Endothelial cell of umbilical vein (primary cell): Measurements from ENCODE around the gene GPNMB. TPM values are rescaled to one million over a fixed set of nuclear protein-coding genes. Genes with fewer than 3 reads are reported as not detected.

Experiments used
- BruUV-seq: library from RNA; stranded (reverse); fragments of 400-500 nt; replicated peaks from 2 replicates; lab custom pipeline; 2021; lab: Mats Ljungman, UMichigan
- CTCF ChIA-PET: fragments of 300-600, 350-600 bp; sonication (Branson Sonifier 250); formaldehyde crosslinking; loops from one replicate; lab custom pipeline; 2021; ENCODE audit warnings: antibody characterized with exemption, inconsistent platforms; lab: Charles Lee
- POLR2A ChIA-PET: fragments of 300-600, 350-600 bp; sonication (Branson Sonifier 250); formaldehyde crosslinking; loops from one replicate; lab custom pipeline; 2021; ENCODE audit warnings: antibody characterized with exemption, inconsistent platforms; lab: Charles Lee
- DNase-seq: peaks from one replicate; pipeline ENCODE4 v3.0.0-alpha.2; 2011; ENCODE audit warnings: low read depth, low spot score
- FAIRE-seq: peaks from 2 replicates; lab custom pipeline; 2011; peaks lifted over from hg19 to GRCh38; lab: Jason Lieb, UNC
- H2AFZ ChIP-seq: 2 replicates; pipeline ENCODE4 v1.6.0; 2012; ENCODE audit warnings: low read depth, low read length, control low read depth, inconsistent platforms
- H3K27ac ChIP-seq: 2 replicates; pipeline ENCODE4 v1.5.1; 2011; ENCODE audit warnings: low read depth, mild to moderate bottlenecking, control low read depth, low read length, moderate library complexity; ENCODE audit not compliant: insufficient read depth
- H3K27me3 ChIP-seq, 2 experiments: 2 replicates each; pipeline versions ENCODE4 v1.6.0 to v1.6.1; 2011; ENCODE audit warnings: low read length in 2 of 2, mixed read lengths in 1 of 2; ENCODE audit not compliant: control insufficient read depth in 2 of 2, insufficient read depth in 2 of 2
- H3K36me3 ChIP-seq, 2 experiments: 2 replicates in 1 of 2; 3 replicates in 1 of 2; pipeline ENCODE4 v1.5.1; 2011; ENCODE audit warnings: low read length in 2 of 2, mild to moderate bottlenecking in 1 of 2, moderate library complexity in 1 of 2; ENCODE audit not compliant: control insufficient read depth in 2 of 2, insufficient read depth in 2 of 2; ENCODE audit errors: extremely low read depth in 1 of 2
- H3K4me1 ChIP-seq: 3 replicates; pipeline ENCODE4 v1.5.1; 2011; ENCODE audit warnings: mild to moderate bottlenecking, low read length; ENCODE audit not compliant: control insufficient read depth, insufficient read depth; ENCODE audit errors: extremely low read depth
- H3K4me2 ChIP-seq: 2 replicates; pipeline ENCODE4 v1.6.1; 2011; ENCODE audit warnings: low read length, control low read depth, mixed read lengths; ENCODE audit not compliant: insufficient read depth
- H3K4me3 ChIP-seq, 3 experiments: fragments of 200-600 bp in 1 of 3; sonication (generic), shearing (Covaris generic) in 1 of 3; replicated peaks in 1 of 3; 2 replicates each; pipeline ENCODE4 v1.5.1; 2011 to 2016; ENCODE audit warnings: control low read depth in 3 of 3, low read length in 3 of 3, mild to moderate bottlenecking in 2 of 3, inconsistent platforms in 1 of 3, low read depth in 1 of 3, moderate library complexity in 1 of 3; ENCODE audit not compliant: insufficient read depth in 1 of 3
- H3K79me2 ChIP-seq: 2 replicates; pipeline ENCODE4 v1.6.0; 2012; ENCODE audit warnings: low read length, inconsistent platforms; ENCODE audit not compliant: control insufficient read depth, insufficient read depth
- H3K9ac ChIP-seq: replicated peaks from 2 replicates; pipeline ENCODE3; 2011; ENCODE audit warnings: low read length, control low read depth; ENCODE audit not compliant: insufficient read depth; ENCODE audit errors: extremely low read depth
- H3K9me1 ChIP-seq: replicated peaks from 3 replicates; pipeline ENCODE4 v1.6.0; 2011; ENCODE audit warnings: mild to moderate bottlenecking, low read length; ENCODE audit not compliant: control insufficient read depth, insufficient read depth; ENCODE audit errors: extremely low read depth
- H3K9me3 ChIP-seq: replicated peaks from 2 replicates; pipeline ENCODE4 v1.5.1; 2012; ENCODE audit warnings: low read length, inconsistent platforms; ENCODE audit not compliant: control insufficient read depth, insufficient read depth
- H4K20me1 ChIP-seq: replicated peaks from 2 replicates; pipeline ENCODE3; 2011; ENCODE audit warnings: mild to moderate bottlenecking, low read length; ENCODE audit not compliant: control insufficient read depth, insufficient read depth; ENCODE audit errors: extremely low read depth
- EZH2 ChIP-seq: IDR thresholded peaks from 2 replicates; pipeline ENCODE4 v1.6.1; 2012; ENCODE audit warnings: borderline replicate concordance, low read depth, mild to moderate bottlenecking, moderate library complexity, low read length, inconsistent platforms; ENCODE audit not compliant: severe bottlenecking
- FOS ChIP-seq: IDR thresholded peaks from 2 replicates; pipeline ENCODE4 v1.6.1; 2011; ENCODE audit warnings: mild to moderate bottlenecking, low read length, moderate library complexity, borderline replicate concordance; ENCODE audit not compliant: insufficient read depth
- GATA2 ChIP-seq: IDR thresholded peaks from 2 replicates; pipeline ENCODE4 v1.7.0; 2011; ENCODE audit warnings: low read depth, mild to moderate bottlenecking, moderate library complexity, mixed read lengths, low read length; ENCODE audit not compliant: insufficient read length, insufficient read depth
- JUN ChIP-seq: IDR thresholded peaks from 2 replicates; pipeline ENCODE4 v1.6.1; 2011; ENCODE audit warnings: borderline replicate concordance, low read depth; ENCODE audit not compliant: insufficient read length, insufficient read depth
- MYC ChIP-seq: IDR thresholded peaks from one replicate; pipeline ENCODE4 v1.6.1; 2011; ENCODE audit warnings: mild to moderate bottlenecking, low read depth, low read length
- POLR2A ChIP-seq: IDR thresholded peaks from 2 replicates; pipeline ENCODE4 v1.6.1; 2012; ENCODE audit warnings: low read depth, mild to moderate bottlenecking, control low read depth, low read length
- POLR2AphosphoS5 ChIP-seq: IDR thresholded peaks from 2 replicates; pipeline ENCODE4 v1.6.1; 2012; ENCODE audit warnings: low read depth, mild to moderate bottlenecking, control low read depth, low read length, moderate library complexity; ENCODE audit not compliant: insufficient read depth
- dilution Hi-C: fragments of 300-500 bp; cut with MboI; formaldehyde crosslinking; loops from one replicate; pipeline ENCODE4 v1.15.0; 2019; ENCODE audit warnings: low sequenced_read_pairs; ENCODE audit not compliant: extremely low pct_ligation_motif_present
- intact Hi-C: fragments of 100-400 bp; cut with micrococcal nuclease; formaldehyde crosslinking; loops from one replicate; pipeline ENCODE4 v1.10.0; 2022
- polyA plus RNA-seq, 4 experiments: library from polyadenylated mRNA; depleted of rRNA in 3 of 4; stranded (reverse) in 3 of 4; unstranded in 1 of 4; fragments of >200 nt; gene quantifications; 2 replicates each; pipeline versions ENCODE4 v1.2.1 to v1.2.3, GENCODE V29; 2011 to 2012; ENCODE audit warnings: missing spikeins in 1 of 4
- total RNA-seq: library from RNA; stranded (reverse); gene quantifications from 2 replicates; pipeline ENCODE4 v1.2.3, GENCODE V29; 2021
- TF ChIP-seq, protein P1 (sequence below): IDR thresholded peaks from 2 replicates; pipeline ENCODE4 v1.6.1; 2011; ENCODE audit not compliant: insufficient read depth, insufficient read length
- TF ChIP-seq, protein P2 (sequence below), 2 donors: IDR thresholded peaks; 1 replicate in 1 of 2; 2 replicates in 1 of 2; pipeline ENCODE4 v1.5.1; 2011; ENCODE audit warnings: low read length in 2 of 2, mild to moderate bottlenecking in 2 of 2, moderate library complexity in 2 of 2, control low read depth in 1 of 2, inconsistent platforms in 1 of 2, low read depth in 1 of 2; ENCODE audit not compliant: insufficient read depth in 1 of 2; ENCODE audit errors: extremely low read depth in 1 of 2

The GPNMB gene
- total and polyA plus RNA-seq, 2 donors (not counting 3 experiments of a cell fraction or from before 2014, with no cell fraction given): 0.29 to 0.33 TPM

DNA sequence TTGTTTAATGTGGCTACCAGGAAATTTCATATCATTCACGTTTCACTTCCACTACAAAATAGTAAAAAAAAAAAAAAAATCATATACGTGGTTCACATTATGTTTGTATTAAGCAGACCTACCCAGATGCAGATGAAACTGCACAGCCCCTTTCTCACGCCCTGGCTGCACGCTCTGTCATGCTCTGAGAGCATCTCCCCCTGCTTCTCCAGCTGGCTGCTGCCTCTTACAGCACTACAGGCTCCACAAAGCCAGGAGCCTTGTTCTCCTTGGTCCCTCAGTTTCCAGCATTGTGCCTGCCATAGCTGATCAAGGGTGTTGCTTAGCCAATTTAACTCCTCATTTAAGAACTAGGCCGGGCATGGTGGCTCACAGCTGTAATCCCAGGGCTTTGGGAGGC, 6.9 kb upstream of the GPNMB start:
- CTCF ChIA-PET: interaction anchor here (0.6 to 2.5 kb wide), 2 partner anchors 12 to 15 kb away, joined by 3 to 10 read pairs; no protein-coding TSS in a partner anchor
- no peak overlapping the region for H3K4me2 ChIP-seq
- H3K27me3 ChIP-seq: peaks cover 0 to 11% of the 10 kb centered on the region in 2 experiments
- no TSS peak for BruUV-seq
- no peaks in the 10 kb centered on the region for H3K36me3 ChIP-seq
- H4K20me1 ChIP-seq: no peaks in the 10 kb centered on the region
- H3K4me1 ChIP-seq: no peaks in the 10 kb centered on the region
- no peaks in the 10 kb centered on the region for H3K9me3 ChIP-seq
- FAIRE-seq: no peak
- dilution Hi-C loops (no loop called here), intact Hi-C loops (no loop called here)
- TF ChIP-seq POLR2A (no peak), POLR2AphosphoS5 (no peak), EZH2 (no peak), GATA2 (no peak), MYC (no peak), FOS (no peak), JUN (no peak)
- TF ChIP-seq, protein P1, sequence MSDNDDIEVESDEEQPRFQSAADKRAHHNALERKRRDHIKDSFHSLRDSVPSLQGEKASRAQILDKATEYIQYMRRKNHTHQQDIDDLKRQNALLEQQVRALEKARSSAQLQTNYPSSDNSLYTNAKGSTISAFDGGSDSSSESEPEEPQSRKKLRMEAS: no peak
- TF ChIP-seq, protein P2, sequence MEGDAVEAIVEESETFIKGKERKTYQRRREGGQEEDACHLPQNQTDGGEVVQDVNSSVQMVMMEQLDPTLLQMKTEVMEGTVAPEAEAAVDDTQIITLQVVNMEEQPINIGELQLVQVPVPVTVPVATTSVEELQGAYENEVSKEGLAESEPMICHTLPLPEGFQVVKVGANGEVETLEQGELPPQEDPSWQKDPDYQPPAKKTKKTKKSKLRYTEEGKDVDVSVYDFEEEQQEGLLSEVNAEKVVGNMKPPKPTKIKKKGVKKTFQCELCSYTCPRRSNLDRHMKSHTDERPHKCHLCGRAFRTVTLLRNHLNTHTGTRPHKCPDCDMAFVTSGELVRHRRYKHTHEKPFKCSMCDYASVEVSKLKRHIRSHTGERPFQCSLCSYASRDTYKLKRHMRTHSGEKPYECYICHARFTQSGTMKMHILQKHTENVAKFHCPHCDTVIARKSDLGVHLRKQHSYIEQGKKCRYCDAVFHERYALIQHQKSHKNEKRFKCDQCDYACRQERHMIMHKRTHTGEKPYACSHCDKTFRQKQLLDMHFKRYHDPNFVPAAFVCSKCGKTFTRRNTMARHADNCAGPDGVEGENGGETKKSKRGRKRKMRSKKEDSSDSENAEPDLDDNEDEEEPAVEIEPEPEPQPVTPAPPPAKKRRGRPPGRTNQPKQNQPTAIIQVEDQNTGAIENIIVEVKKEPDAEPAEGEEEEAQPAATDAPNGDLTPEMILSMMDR (IDR thresholded peaks at IDR 0.05; ENCODE audit: extremely low read depth in 1 of 2, insufficient read depth in 1 of 2, low read depth in 1 of 2, low read length in 2 of 2): no peak
- POLR2A ChIA-PET: no interaction called here
- H2AFZ ChIP-seq: no peak overlapping the region
- no peak overlapping the region for H3K27ac ChIP-seq
- H3K79me2 ChIP-seq: no peaks in the 10 kb centered on the region
- no peak overlapping the region for H3K9ac ChIP-seq
- H3K9me1 ChIP-seq: no peaks in the 10 kb centered on the region
- DNase-seq: no peak
- H3K4me3 ChIP-seq: no peak overlapping the region
